Measurements from ENCODE around the gene ITGB2.

- TF ChIP-seq CTCF (IDR thresholded peaks at IDR 0.05) = no peak
- TF ChIP-seq POLR2A (IDR thresholded peaks at IDR 0.05) = no peak
Measured at GRCh38 chr21:44966135-44967081, 45.7 kb upstream of the ITGB2 start.
